Progenitor cell of endocrine pancreas (in vitro differentiated cells): Measurements from ENCODE around the gene C10orf62. TPM values are rescaled to one million over a fixed set of nuclear protein-coding genes. Genes with fewer than 3 reads are reported as not detected.
"Not testable (repeated sequence)": the region's sequence is repeated elsewhere in the genome, so short reads cannot be mapped to it uniquely, and the experiment has no call there.

Experiments used
- DNase-seq: peaks from one replicate; pipeline ENCODE4 v3.0.0; 2021; ENCODE audit warnings: low spot score; ENCODE audit not compliant: unreplicated experiment
- H3K27ac Mint-ChIP-seq: 2 replicates; pipeline ENCODE4 v1.8.0; 2021; ENCODE audit warnings: mild to moderate bottlenecking, moderate library complexity, mixed read lengths
- H3K27me3 Mint-ChIP-seq: 2 replicates; pipeline ENCODE4 v1.8.0; 2021; ENCODE audit warnings: mixed read lengths
- H3K36me3 Mint-ChIP-seq: 2 replicates; pipeline ENCODE4 v1.8.0; 2022; ENCODE audit warnings: mixed read lengths; ENCODE audit not compliant: insufficient read depth
- H3K4me1 Mint-ChIP-seq: 2 replicates; pipeline ENCODE4 v1.8.0; 2021; ENCODE audit warnings: low read depth, mixed read lengths
- H3K4me3 Mint-ChIP-seq: 2 replicates; pipeline ENCODE4 v1.8.0; 2021; ENCODE audit warnings: low read depth, mild to moderate bottlenecking, moderate library complexity, mixed read lengths
- H3K9me3 Mint-ChIP-seq: 2 replicates; pipeline ENCODE4 v1.8.0; 2021; ENCODE audit warnings: low read depth, mixed read lengths
- CTCF ChIP-seq: fragments of 200-600 bp; sonication (generic); IDR thresholded peaks from one replicate; pipeline ENCODE4 v1.5.0; 2021; ENCODE audit warnings: antibody characterized with exemption, mild to moderate bottlenecking; ENCODE audit not compliant: unreplicated experiment
- total RNA-seq: library from RNA; stranded (reverse); gene quantifications from 2 replicates; pipeline ENCODE4 v1.2.1, GENCODE V29; 2021

The C10orf62 gene
- total RNA-seq, 1 donor from 2014 or later = 0.96 TPM

- peaks cover 17% of the 10 kb centered on the region for H3K4me1 Mint-ChIP-seq
These were observed 39.0 kb upstream of the C10orf62 start for GRCh38 chr10:97550336-97551149.

GRCh38 chr10:97551271-97551670 lies 38.2 kb upstream of the C10orf62 start:
- Mint-ChIP-seq H3K27ac (no peak overlapping the region), H3K4me1 (peaks cover 17% of the 10 kb centered on the region), H3K36me3 (peaks cover 6% of the 10 kb centered on the region), H3K27me3 (no peaks in the 10 kb centered on the region), H3K4me3 (no peak overlapping the region), H3K9me3 (peaks cover 7% of the 10 kb centered on the region)
- TF ChIP-seq CTCF = no peak
- no peak for DNase-seq

More at GRCh38 chr10:97550336-97551149, 39.0 kb upstream of the C10orf62 start:
- H3K27me3 Mint-ChIP-seq = no peaks in the 10 kb centered on the region
- peak overlapping the region; percentile 41 for H3K27ac Mint-ChIP-seq
- no peak overlapping the region for H3K4me3 Mint-ChIP-seq
- DNase-seq = no peak
- peaks cover 3% of the 10 kb centered on the region for H3K36me3 Mint-ChIP-seq
- H3K9me3 Mint-ChIP-seq = peaks cover 4% of the 10 kb centered on the region
- TF ChIP-seq CTCF = no peak

DNA sequence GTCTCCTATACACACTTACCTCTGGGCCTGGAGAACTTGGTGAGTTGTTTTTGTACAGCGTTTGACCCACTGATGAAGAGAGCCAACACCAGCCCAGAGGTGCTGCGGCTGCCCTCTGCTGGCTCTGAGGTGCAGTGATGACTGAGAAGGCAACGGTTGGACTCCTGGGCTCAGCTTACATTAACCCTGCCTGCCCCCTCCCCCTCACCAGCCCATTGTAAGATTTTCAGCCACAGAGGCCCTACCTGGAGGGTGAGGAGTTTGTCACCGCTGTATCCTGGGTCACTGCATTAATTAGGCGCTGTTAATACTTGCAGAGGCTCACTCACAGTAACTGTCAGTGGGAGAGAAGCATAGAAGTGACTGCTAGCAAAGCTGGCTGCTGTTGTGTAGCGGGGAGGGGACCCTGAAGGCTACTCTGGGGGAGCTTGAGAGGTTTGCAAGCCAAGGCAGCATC lies 35.9 kb upstream of the C10orf62 start:
- H3K4me3 Mint-ChIP-seq = no peak overlapping the region
- peaks cover 7% of the 10 kb centered on the region for H3K9me3 Mint-ChIP-seq
- H3K36me3 Mint-ChIP-seq = peaks cover 6% of the 10 kb centered on the region
- peak; percentile 40 for DNase-seq
- peak; percentile 82 for TF ChIP-seq CTCF
- H3K4me1 Mint-ChIP-seq = peaks cover 15% of the 10 kb centered on the region
- no peaks in the 10 kb centered on the region for H3K27me3 Mint-ChIP-seq
- H3K27ac Mint-ChIP-seq = no peak overlapping the region

- H3K27ac Mint-ChIP-seq, H3K9me3 Mint-ChIP-seq, H3K36me3 Mint-ChIP-seq, H3K4me3 Mint-ChIP-seq, H3K27me3 Mint-ChIP-seq, DNase-seq: not testable (repeated sequence)
- H3K4me1 Mint-ChIP-seq = peaks cover 14% of the 10 kb centered on the region
These were observed 35.2 kb upstream of the C10orf62 start for GRCh38 chr10:97554336-97554735.

GRCh38 chr10:97555541-97555940 lies 34.0 kb upstream of the C10orf62 start:
- DNase-seq, H3K27me3 Mint-ChIP-seq, H3K36me3 Mint-ChIP-seq, H3K9me3 Mint-ChIP-seq, H3K4me1 Mint-ChIP-seq, H3K4me3 Mint-ChIP-seq: not testable (repeated sequence)
- H3K27ac Mint-ChIP-seq = peak overlapping the region; percentile 36

- not testable (repeated sequence) for H3K4me3 Mint-ChIP-seq, DNase-seq, H3K27ac Mint-ChIP-seq, H3K4me1 Mint-ChIP-seq, H3K36me3 Mint-ChIP-seq, H3K9me3 Mint-ChIP-seq, H3K27me3 Mint-ChIP-seq
These were observed 28.7 kb upstream of the C10orf62 start for GRCh38 chr10:97560731-97561381.

GRCh38 chr10:97561386-97562077 lies 28.0 kb upstream of the C10orf62 start:
- not testable (repeated sequence) for H3K4me1 Mint-ChIP-seq, H3K4me3 Mint-ChIP-seq, DNase-seq, H3K36me3 Mint-ChIP-seq, H3K27ac Mint-ChIP-seq, H3K27me3 Mint-ChIP-seq, H3K9me3 Mint-ChIP-seq

DNA sequence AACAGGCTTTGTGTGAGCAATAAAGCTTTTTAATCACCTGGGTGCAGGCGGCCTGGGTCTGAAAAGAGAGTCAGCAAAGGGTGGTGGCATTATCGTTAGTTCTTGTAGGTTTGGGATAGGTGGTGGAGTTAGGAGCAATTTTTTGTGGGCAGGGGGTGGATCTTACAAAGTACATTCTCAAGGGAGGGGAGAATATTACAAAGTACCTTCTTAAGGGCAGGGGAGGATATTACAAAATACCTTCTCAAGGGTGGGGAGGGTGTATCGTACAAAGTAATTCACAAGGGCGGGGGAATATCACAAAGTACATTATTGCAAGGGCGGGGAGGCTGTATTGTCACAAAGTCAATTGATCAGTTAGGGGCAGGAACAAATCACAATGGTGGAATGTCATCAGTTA lies 27.2 kb upstream of the C10orf62 start:
- H3K9me3 Mint-ChIP-seq, H3K27ac Mint-ChIP-seq, H3K4me3 Mint-ChIP-seq, DNase-seq, H3K4me1 Mint-ChIP-seq, H3K27me3 Mint-ChIP-seq, H3K36me3 Mint-ChIP-seq: not testable (repeated sequence)
